ENCODE data around the gene STING1.
A peak's percentile ranks its signal among the peaks of the same experiment; 100 is the strongest.

DNA sequence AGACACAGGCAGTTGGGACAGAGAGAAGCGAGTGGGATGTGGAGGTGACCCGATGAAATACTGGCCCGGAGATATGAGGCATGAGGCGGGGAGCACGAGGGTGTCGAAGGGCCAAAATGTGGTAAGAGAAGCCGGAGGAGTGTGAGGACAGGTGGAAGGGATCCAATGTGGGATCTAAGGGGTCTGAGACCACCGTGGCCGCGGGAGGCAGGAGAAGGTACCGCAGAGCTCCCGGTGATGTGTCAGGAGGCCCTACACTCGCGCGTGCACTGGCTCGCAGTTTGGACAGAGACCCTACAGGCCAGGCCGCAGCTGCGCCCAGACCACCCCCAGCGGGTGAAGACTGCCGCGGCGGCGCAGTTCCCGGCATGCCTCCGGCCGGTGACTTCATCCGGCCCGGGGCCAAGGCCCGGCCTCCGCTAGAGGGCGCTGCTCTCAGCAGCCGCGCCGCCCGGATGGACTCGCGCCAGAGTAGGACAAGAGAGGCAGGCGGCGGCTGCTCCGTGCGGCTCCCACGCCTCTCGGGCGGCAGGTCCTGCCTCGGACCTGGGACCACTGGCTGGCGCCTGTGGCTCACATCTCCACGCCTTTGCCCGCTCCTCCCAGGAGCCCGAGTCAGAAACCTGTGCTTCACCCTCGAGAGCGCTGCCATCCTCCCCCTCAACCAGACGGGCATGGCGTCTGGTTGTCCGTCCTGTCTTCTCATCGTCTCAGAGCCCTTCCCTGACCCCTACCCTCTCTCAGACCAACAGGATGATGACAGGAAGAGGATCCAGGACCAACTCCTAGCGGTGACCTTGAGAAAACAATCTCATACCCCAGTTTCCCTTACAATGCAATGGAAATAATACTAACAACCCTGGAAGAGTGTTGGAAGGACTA, 35.4 kb upstream of the STING1 start:
- TF ChIP-seq POLR2AphosphoS5 (IDR thresholded peaks at IDR 0.05; ENCODE audit: borderline replicate concordance, low read depth, low read length): peak; percentile 64
- TF ChIP-seq EZH2 (IDR thresholded peaks at IDR 0.05): no peak
- TF ChIP-seq FOXP2 (optimal IDR thresholded peaks at IDR 0.05; ENCODE audit: control extremely low read depth, extremely low read length, insufficient read depth): no peak

All from SK-N-MC (cell line).